Dermis microvascular lymphatic vessel endothelial cell (primary cell): ENCODE data around the gene CCDC88C. TPM values are rescaled to one million over a fixed set of nuclear protein-coding genes. Genes with fewer than 3 reads are reported as not detected.
"Not testable (repeated sequence)": the region's sequence is repeated elsewhere in the genome, so short reads cannot be mapped to it uniquely, and the experiment has no call there.

Experiments used
- DNase-seq, 2 donors: peaks; one replicate each; pipeline versions ENCODE4 v3.0.0 to v3.0.0-alpha.2; 2010; ENCODE audit warnings: low read depth in 2 of 2
- total RNA-seq: library from RNA; depleted of rRNA; stranded (reverse); fragments of >200 nt; gene quantifications from 2 replicates; pipeline ENCODE4 v1.2.1, GENCODE V29; 2014

The CCDC88C gene
- total RNA-seq, 1 donor from 2014 or later = 12.8 TPM

- DNase-seq = peak in 1 of 2 donors; percentile 38
Observed at GRCh38 chr14:91416744-91417119, 888 bp downstream of the CCDC88C start.

DNA sequence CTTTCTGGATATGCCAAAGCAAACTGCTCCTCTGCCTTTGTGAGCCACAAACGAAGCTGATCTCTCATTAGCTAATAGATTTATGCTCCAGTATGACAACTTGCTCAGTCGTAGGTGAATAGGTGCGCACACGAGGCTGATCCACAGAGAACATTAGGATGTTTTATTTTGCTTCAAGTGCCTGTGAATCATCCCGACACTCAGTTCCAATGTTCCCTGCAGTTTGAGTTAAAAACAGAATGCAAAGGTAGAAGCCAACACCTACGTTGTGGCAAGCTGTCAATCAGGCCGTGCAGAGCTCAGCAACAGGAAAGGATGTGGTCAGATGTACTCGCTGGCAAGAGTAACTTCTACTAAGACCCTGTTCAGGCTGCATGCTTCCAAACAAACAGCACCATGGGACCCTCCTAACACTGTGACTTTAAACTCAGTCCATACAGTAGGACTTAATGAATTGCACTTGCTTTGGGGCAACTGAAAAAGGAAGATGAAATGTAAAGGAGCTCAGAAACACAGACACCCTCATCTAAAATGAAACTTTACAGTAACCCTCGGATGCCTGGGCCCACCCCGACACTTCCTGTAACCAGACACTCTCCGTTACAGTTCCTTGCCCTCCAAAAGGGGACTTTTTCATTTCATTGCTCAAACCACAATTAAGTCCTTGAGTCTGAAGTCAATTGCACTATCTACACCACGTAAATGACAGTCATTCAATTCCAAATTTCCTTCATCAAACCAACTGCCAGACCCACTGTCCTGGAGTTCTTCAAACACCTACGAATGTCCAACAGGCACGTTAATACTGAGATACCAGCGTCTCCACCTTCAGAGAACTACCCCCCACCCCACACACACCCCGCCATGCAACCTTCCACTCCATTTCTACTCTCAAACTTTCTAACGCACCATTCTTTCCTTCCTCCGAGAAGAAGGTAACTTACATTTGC, 1.6 kb downstream of the CCDC88C start:
- peak in 1 of 2 donors; percentile 53 for DNase-seq

DNA sequence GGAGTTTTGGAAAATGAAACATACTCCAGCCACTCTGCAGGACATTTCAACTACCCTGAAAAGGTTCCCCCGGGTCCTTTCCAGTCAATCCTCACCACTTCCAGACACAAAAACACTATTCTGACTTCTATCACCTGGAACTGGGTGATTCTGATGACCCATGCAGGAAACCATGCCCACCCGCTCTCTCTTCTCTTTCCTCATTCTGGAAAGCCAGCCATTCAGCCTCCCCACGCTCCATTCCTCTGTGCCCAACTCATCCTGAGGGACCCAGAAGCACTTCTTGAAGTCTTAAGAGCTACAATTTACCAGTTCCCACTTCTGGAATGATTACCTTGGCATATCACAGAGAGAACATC, 3.2 kb downstream of the CCDC88C start:
- DNase-seq = no peak

DNA sequence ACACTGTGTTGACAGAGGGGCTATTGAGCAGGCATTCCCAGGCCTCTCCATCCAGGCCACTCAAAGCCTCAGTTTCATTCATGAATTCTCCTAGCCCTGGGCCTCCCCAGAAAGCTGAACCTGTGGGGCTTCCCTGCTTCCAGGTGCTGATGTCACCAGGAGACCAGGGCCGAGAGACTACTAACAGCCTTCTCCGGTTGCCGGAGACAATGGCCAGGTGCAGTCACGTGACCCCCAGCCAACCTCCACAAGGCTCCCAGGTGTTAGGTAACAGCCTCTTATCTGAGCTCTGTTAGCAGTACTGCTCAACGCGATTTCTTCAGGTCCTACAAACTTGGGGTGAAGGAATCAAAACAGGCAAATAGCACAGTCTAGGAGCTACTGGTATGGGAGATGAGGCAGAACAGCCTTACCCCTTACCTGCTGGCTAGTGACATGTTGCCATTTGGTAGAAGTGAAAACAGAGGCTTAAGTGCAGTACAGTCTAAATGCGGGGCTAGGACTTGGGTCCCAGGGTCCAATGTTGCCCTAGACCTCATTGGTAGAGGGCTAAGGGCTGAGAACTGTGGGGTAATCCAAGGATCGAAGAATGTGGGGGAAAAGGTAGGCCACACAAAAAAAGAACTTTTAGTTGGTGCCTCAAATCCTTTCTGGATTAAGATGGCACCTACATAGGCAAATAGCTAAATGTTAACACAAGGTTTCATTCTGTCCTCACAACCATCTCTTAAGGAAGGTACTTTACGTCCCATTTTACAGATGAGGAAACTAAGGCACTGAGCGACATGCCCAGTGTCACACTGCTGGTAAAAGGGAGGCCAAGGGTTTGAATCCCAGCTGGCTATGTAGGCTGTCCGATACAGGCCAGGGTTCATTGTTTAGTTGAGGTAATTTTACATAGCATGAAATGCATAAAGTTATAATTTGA, 3.8 kb downstream of the CCDC88C start:
- no peak for DNase-seq

GRCh38 chr14:91412939-91413338, 4.7 kb downstream of the CCDC88C start:
- no peak for DNase-seq

DNA sequence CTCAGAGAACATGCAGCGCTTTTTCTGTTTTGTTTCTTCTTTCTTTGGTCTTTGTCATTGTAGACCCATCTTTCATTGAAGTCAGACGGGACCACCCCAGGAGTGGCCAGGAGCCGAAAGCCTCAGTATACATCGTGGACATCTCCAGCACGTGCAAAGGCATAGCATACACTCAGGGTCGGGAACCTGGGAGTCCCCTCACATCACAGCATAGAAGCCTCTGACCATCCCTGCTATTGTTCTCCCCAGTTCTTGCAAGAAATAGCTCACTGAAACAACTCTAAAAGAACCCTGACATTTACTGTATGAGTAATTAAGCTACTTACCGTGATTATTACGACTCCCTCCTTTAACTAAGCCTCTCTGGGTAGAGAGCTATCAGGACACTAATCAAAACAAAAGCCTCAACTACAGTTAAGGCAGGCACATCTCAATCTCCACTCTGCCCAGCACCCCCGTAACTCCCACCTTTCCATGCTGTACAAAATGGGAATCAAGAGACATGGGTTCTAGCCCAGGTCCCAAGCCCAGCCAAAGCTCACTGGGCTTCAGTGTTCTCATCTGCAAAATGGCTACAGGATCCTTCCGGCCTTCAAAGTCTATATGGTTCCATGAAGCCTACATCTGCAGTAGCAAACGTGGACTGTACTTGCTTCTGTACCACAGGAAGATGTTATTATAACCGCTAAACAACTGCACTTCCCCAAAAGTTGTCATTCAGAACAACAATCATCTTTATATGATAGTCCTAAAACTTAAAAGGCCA, 6.7 kb downstream of the CCDC88C start:
- DNase-seq = no peak

DNA sequence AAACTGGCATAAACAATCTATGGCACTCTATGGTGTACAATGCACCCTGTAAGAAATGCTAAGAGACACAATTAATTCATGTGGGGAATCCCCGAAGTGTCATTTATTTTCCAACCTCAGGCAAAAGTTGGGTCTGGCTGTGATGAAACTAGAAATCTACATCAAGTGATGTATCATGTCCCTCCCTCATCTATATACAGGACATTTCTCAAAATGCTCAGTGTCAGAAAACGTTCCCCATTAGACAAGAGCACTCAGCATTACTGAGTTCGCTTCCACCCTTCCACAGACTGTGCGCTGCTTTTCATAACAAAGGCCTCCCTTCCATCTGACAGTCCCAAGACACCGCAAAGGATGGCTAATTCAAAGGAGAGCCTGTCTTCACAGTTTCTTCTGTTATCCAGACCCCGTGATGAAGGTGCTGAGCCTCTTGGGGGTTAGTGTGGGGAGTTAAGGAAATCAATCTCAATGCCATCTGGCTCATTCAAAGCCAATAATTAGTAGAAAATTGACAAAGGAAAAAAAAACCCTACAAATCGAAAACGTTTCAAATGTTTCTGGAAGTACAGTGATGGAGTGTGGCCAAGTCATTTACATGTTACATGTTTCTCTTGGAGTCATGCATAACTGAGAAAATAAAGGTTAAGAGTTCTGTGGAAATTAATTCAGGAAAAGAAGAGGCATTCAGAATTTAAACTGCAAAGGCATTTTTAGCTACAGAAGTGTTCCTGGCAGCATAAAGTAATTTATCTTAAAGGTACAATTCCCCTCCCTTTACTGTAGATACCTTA, 7.5 kb downstream of the CCDC88C start:
- DNase-seq = no peak

DNA sequence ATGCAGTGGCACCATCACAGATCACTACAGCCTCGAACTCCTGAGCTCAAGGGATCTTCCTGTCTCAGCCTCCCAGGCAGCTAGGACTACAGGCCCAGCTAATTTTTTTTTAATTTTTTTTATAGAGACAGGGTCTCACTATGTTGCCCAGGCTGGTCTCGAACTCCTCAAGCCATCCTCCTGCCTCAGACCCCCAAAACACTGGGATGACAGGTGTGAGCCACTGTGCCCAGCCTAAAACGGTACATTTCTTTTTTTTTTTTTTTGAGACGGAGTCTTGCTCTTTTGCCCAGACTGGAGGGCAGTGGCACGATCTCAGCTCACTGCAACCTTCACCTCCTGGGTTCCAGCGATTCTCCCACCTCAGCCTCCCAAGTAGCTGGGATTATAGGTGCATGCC, 8.4 kb downstream of the CCDC88C start:
- not testable (repeated sequence) for DNase-seq

GRCh38 chr14:91406982-91407381, 10.6 kb downstream of the CCDC88C start:
- DNase-seq = no peak

DNA sequence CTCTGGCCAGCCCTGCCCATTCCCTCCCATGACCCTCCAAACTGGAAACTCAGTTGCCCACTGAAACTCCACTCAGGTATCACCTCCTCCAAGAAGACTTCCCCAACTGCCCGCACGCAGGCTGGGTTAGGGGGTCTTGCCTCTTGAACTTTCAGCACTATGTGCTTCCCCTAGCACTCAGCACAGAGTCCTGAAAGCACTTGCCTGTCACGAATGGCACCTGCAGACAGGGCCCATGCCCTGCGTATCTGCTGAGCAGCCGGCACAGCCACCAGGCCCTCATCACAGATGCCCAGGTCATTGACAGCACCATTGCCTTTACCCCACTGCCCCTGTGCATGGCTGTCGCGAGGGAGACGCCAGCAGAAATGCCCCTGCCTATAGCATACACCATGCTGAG, 11.2 kb downstream of the CCDC88C start:
- DNase-seq = no peak

DNA sequence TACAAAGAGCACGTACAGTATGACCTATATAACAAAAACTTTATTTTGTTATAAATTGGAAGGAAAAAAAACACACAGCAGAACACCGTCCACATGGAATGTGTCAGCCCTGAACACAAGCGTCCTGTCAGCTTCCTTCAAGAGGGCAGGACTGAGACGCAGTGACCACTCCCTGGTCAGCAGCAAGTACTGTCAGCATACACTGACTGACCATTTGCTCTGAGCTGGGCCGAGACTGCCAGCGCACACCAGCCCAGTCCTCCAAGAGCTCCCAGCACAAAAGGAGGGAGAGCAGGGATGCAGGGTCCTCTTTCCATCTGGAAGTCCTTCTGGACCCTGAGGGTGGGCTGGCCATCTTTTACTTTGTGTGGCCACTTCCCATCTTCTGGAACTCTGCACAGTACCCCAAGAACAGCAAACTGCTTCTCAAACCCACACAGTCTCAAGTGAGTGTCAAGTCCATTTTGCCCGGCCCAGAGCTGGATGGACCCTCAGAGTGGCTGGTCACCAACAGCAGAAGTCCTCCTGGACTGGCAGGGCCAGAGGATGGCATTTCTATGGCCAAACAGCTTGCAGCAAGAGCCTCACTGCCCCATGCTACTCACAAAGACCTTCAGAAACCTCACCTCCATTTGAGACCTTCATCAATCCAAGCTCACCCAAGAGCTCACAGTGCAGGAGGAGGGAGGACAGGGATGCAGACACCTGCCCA, 11.7 kb downstream of the CCDC88C start:
- peak in 1 of 2 donors; percentile 28 for DNase-seq

DNA sequence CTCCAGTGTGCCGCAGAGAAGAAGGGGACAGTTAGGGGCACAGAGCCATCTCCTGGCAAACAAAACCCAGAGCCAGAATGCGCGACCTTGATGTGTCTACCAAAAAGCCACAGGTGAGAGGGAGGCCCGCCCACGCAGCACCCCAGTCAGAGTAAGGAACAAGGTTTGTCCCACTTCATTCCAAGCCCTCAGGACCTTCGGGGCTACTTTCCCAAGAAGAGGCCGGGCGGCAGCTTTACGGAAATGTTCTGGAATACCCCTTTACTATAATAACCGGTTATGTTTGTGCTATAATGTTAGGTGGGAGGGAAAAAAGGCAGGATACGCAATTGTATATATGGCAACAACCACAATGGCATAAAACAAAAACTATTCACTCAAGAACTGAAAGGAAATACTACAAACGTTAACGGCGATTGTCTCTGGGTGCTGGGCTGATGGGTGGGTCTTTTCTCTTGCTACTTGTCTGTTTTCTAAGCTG, 12.3 kb downstream of the CCDC88C start:
- DNase-seq = no peak

DNA sequence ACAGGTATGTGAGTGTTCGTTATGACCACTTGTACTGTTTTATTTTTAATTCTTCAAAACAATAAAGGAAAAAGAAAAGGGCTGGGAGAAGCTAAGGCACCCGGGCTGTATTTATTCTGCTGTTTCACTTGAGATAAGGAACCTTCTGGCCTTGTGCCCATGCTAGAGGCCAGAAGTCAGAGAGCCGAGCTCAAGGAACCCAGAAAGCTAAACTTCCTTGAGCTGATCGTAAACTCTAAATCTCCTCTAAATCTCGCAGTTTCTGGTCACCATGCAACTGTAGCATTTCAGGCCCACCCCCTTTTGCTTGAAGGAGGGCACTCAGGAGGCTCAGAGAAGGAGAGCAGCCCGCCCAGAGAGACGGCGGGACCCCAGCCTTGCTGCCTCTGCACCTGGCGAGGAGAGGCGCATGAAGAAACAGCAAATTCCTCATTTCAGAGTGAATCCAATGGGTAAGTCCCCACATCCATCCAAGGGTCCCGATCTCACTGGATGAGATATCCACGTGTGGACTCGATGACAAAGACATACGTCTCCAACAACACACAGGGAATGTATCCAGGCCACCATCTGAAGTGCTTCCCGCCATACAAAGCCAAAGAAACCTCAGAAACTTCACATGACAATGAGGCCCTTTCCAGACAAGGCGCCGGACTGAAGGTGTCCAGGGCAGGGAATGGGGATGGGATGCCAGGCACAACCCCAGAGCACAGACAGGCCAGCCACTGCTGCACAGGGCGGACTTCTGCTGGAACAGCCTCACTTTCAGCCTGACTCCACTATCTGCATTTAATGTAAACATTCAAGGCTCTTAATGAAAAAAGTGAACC, 14.6 kb downstream of the CCDC88C start:
- peak in 1 of 2 donors; percentile 82 for DNase-seq

DNA sequence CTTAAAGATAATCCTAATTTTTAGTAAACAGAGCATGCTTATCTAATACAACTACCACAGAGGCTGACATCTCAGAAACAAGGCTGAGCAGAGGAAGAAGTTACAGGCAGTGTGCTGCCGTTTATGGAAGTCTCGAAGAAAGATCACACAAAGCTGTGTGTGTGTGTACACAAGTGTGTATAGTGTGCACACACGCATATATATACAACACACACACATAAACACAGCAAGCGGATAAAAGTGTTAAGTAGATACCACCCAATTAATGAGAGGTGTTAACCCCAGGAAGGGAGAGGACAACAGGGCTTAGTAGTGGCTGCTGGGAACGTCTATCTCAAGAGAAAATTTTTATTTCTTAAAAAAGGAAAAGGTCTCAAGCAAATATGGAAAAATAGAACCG, 15.3 kb downstream of the CCDC88C start:
- DNase-seq = no peak

DNA sequence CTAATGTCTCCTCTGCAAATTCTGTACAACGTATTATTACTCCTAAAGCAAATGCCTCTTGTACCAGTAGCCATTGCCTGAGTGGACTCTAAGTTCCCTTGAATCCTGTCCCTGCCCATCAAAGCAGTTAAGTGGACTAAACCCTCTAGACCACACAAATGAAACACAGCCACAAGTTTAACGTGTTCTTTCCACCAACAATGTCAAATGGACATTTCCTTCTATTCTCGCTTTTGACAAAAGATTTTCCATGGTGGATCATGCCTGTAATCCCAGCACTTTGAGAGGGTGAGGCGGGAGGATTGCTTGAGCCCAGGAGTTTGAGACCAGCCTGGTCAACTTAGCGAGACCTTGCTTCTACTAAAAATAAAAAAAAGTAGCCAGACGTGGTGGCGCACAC, 15.9 kb downstream of the CCDC88C start:
- DNase-seq = peak in 1 of 2 donors; percentile 15

DNA sequence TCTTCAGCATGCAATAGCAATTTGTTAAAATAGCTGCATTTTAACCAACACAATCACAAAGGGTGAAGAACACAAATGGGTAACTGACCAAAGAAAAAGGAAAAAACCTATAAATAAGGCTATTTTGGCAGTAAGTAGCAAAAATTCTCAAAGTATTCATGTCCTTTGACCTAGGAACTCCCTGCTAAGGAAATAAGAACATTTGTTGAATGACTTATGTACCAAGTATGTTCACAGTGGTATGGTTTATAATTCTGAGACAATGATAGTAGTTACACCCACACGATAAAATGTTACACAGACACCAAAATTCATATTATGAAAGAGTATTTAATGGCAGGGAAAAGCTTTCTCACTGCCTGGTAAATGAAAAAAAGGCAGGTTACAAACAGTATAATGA, 16.9 kb downstream of the CCDC88C start:
- peak in 1 of 2 donors; percentile 46 for DNase-seq

- DNase-seq = no peak
Observed at GRCh38 chr14:91399868-91400640, 17.6 kb downstream of the CCDC88C start.

DNA sequence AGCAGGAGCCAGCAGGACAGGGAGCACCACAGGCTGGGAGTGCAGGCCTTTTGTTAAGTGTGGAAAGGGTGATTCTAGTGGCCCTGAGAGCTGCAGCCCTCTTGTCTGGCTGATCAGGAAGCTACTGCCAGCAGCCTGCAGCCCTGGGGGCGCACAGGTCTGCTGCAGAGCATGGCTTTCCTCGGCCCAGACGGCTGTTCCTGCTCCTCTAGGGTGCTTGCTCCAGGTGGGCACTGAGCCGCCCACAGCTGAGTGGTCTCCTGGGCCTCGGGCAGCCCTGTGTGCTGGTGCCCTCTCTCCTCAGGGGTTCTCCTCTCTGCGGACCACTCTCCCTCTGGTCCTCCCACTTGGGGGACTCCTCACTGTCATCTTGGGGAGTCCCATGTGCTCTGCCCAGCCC, 18.9 kb downstream of the CCDC88C start:
- no peak for DNase-seq
